HEK293T (cell line): Measurements from ENCODE around the gene RHEX.

Experiments used
- CTCF ChIA-PET: fragments of 350-600 bp; formaldehyde crosslinking; extraction: SDS; loops from one replicate; lab custom pipeline; 2021; ENCODE audit warnings: antibody characterized with exemption, inconsistent platforms; lab: Yijun Ruan, JAX
- POLR2A ChIA-PET: fragments of 350-600 bp; formaldehyde crosslinking; extraction: SDS; loops from one replicate; lab custom pipeline; 2020; ENCODE audit warnings: antibody characterized with exemption, inconsistent platforms; lab: Yijun Ruan, JAX
- DNase-seq: peaks from one replicate; pipeline ENCODE4 v3.0.0; 2012; ENCODE audit warnings: mixed read lengths; ENCODE audit errors: extremely low spot score
- ARNT ChIP-seq: fragments of 450-650 bp; IDR thresholded peaks from 2 replicates; pipeline ENCODE4 v1.6.1; 2017; ENCODE audit warnings: mild to moderate bottlenecking
- BHLHE40 ChIP-seq: fragments of 450-650 bp; IDR thresholded peaks from 2 replicates; pipeline ENCODE4 v1.6.1; 2016; ENCODE audit warnings: mild to moderate bottlenecking, moderate library complexity, borderline replicate concordance
- CTBP1 ChIP-seq: fragments of 450-650 bp; IDR thresholded peaks from 2 replicates; pipeline ENCODE4 v1.6.1; 2016; ENCODE audit warnings: borderline replicate concordance
- ELF4 ChIP-seq: fragments of 450-650 bp; IDR thresholded peaks from 2 replicates; pipeline ENCODE4 v1.6.1; 2017; ENCODE audit warnings: antibody characterized with exemption
- FOXA1 ChIP-seq: fragments of 450-650 bp; IDR thresholded peaks from 2 replicates; pipeline ENCODE4 v1.6.1; 2016; ENCODE audit warnings: mild to moderate bottlenecking
- FOXK2 ChIP-seq: fragments of 450-650 bp; IDR thresholded peaks from 2 replicates; pipeline ENCODE4 v1.6.1; 2016; ENCODE audit warnings: mild to moderate bottlenecking
- FOXM1 ChIP-seq: fragments of 450-650 bp; IDR thresholded peaks from 2 replicates; pipeline ENCODE4 v1.6.1; 2017; ENCODE audit warnings: mild to moderate bottlenecking, borderline replicate concordance
- HDGF ChIP-seq: fragments of 450-650 bp; IDR thresholded peaks from 2 replicates; pipeline ENCODE4 v1.6.1; 2017; ENCODE audit warnings: antibody characterized with exemption, borderline replicate concordance
- L3MBTL2 ChIP-seq: fragments of 450-650 bp; conservative IDR thresholded peaks from 2 replicates; pipeline ENCODE4 v1.6.1; 2016; ENCODE audit warnings: mild to moderate bottlenecking
- LEF1 ChIP-seq: fragments of 450-650 bp; IDR thresholded peaks from 2 replicates; pipeline ENCODE4 v1.6.1; 2017; ENCODE audit warnings: mild to moderate bottlenecking, borderline replicate concordance
- NFRKB ChIP-seq: fragments of 450-650 bp; IDR thresholded peaks from 2 replicates; pipeline ENCODE4 v1.6.1; 2016; ENCODE audit warnings: mild to moderate bottlenecking, moderate library complexity
- PKNOX1 ChIP-seq: fragments of 450-650 bp; IDR thresholded peaks from 2 replicates; pipeline ENCODE4 v1.6.1; 2016
- SP1 ChIP-seq: fragments of 450-650 bp; IDR thresholded peaks from 2 replicates; pipeline ENCODE4 v1.6.1; 2017
- SUZ12 ChIP-seq: fragments of 450-650 bp; IDR thresholded peaks from 2 replicates; pipeline ENCODE4 v1.6.1; 2016; ENCODE audit warnings: mild to moderate bottlenecking
- TARDBP ChIP-seq: fragments of 450-650 bp; IDR thresholded peaks from 2 replicates; pipeline ENCODE4 v1.6.1; 2016
- ZNF384 ChIP-seq: fragments of 450-650 bp; IDR thresholded peaks from 2 replicates; pipeline ENCODE4 v1.6.1; 2016

The RHEX gene

GRCh38 chr1:206029484-206029883, 23.5 kb upstream of the RHEX start:
- POLR2A ChIA-PET: interaction anchor here (1.0 kb wide), 1 partner anchor 40 kb away, joined by 3 read pairs; no protein-coding TSS in a partner anchor
- CTCF ChIA-PET: interaction anchor here (0.6 to 3.6 kb wide), 3 partner anchors 9 to 76 kb away, joined by 3 to 26 read pairs (median 7); no protein-coding TSS in a partner anchor
- TF ChIP-seq CTBP1 (no peak), PKNOX1 (no peak), ARNT (no peak), SUZ12 (no peak), FOXM1 (no peak), LEF1 (no peak), NFRKB (no peak), ELF4 (no peak), FOXA1 (no peak), ZNF384 (no peak)
- no peak for DNase-seq

GRCh38 chr1:206030191-206030590, 22.8 kb upstream of the RHEX start:
- ChIA-PET POLR2A (no interaction called here), CTCF (interaction anchor here (1.2 to 3.6 kb wide), 5 partner anchors 10 to 78 kb away, joined by 3 to 26 read pairs (median 3); no protein-coding TSS in a partner anchor)
- no peak for DNase-seq
- TF ChIP-seq SUZ12: no peak
- no peak for TF ChIP-seq BHLHE40
- TF ChIP-seq LEF1: no peak
- TF ChIP-seq ARNT: no peak
- TF ChIP-seq FOXM1: no peak
- TF ChIP-seq PKNOX1: no peak
- TF ChIP-seq TARDBP: no peak
- no peak for TF ChIP-seq HDGF
- no peak for TF ChIP-seq NFRKB
- no peak for TF ChIP-seq FOXA1
- no peak for TF ChIP-seq ZNF384
- TF ChIP-seq FOXK2: no peak
- TF ChIP-seq L3MBTL2: no peak
- TF ChIP-seq CTBP1: no peak
- no peak for TF ChIP-seq SP1
- TF ChIP-seq ELF4: no peak

GRCh38 chr1:206030714-206031113, 22.3 kb upstream of the RHEX start:
- TF ChIP-seq FOXA1: no peak
- TF ChIP-seq PKNOX1: no peak
- no peak for TF ChIP-seq ARNT
- no peak; the same call in 1 of the 2 replicates for TF ChIP-seq L3MBTL2
- TF ChIP-seq FOXK2: no peak
- no peak for TF ChIP-seq BHLHE40
- TF ChIP-seq ZNF384: no peak
- no peak for TF ChIP-seq TARDBP
- TF ChIP-seq SUZ12: no peak
- no peak for TF ChIP-seq NFRKB
- no peak for TF ChIP-seq LEF1
- TF ChIP-seq ELF4: no peak
- TF ChIP-seq FOXM1: no peak
- no peak for TF ChIP-seq SP1
- no peak for TF ChIP-seq HDGF
- peak; percentile 79 for DNase-seq
- ChIA-PET CTCF (interaction anchor here (0.5 to 3.6 kb wide), 8 partner anchors 10 to 235 kb away, joined by 3 to 26 read pairs (median 4); no protein-coding TSS in a partner anchor), POLR2A (no interaction called here)

GRCh38 chr1:206032380-206033140, 20.4 kb upstream of the RHEX start:
- POLR2A ChIA-PET: no interaction called here
- TF ChIP-seq ARNT (no peak), L3MBTL2 (no peak), ZNF384 (no peak), ELF4 (no peak), CTBP1 (no peak), PKNOX1 (no peak)
- DNase-seq: no peak
- CTCF ChIA-PET: interaction anchor here (3.6 kb wide), 1 partner anchor 73 kb away, joined by 26 read pairs; no protein-coding TSS in a partner anchor

- CTCF ChIA-PET: interaction anchor here (0.6 kb wide), 1 partner anchor 72 kb away, joined by 3 read pairs; no protein-coding TSS in a partner anchor
- no peak for DNase-seq
- POLR2A ChIA-PET: no interaction called here
- TF ChIP-seq L3MBTL2 (no peak), SP1 (no peak), PKNOX1 (no peak), LEF1 (no peak)
Measured at GRCh38 chr1:206035027-206035426, 17.9 kb upstream of the RHEX start.
